B cell (primary cell): ENCODE measurements around the gene PSMD8.

Experiments
- EZH2 ChIP-seq: IDR thresholded peaks from 2 replicates; pipeline ENCODE4 v1.6.1; 2012; ENCODE audit warnings: borderline replicate concordance, low read depth, mild to moderate bottlenecking, moderate library complexity, low read length; ENCODE audit not compliant: insufficient read depth, poor library complexity, severe bottlenecking
- TF ChIP-seq, protein P1 (sequence below): fragments of 200-600 bp; IDR thresholded peaks from one replicate; pipeline ENCODE4 v1.8.0; 2022; ENCODE audit warnings: antibody characterized with exemption, mild to moderate bottlenecking

DNA sequence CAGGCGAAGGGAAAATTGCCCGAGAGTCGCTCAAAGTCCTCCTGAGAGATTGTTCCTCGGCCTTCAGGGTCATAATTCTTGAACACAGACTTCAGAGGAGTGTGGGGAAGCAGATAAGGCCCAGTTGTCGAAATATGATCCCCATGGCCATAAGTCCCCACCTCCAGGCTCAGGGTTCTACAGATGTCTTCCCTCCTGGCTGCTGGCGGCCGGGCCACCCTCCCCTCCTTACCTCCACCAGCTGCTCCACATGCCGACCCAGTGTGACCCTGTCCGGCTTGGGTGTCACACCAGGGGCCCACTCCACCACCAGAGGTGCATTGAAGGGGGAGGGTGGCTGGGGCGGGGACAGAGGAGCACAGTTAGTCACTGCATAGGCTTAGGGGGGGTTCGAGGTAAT, 38.6 kb downstream of the PSMD8 start:
- TF ChIP-seq, protein P1, sequence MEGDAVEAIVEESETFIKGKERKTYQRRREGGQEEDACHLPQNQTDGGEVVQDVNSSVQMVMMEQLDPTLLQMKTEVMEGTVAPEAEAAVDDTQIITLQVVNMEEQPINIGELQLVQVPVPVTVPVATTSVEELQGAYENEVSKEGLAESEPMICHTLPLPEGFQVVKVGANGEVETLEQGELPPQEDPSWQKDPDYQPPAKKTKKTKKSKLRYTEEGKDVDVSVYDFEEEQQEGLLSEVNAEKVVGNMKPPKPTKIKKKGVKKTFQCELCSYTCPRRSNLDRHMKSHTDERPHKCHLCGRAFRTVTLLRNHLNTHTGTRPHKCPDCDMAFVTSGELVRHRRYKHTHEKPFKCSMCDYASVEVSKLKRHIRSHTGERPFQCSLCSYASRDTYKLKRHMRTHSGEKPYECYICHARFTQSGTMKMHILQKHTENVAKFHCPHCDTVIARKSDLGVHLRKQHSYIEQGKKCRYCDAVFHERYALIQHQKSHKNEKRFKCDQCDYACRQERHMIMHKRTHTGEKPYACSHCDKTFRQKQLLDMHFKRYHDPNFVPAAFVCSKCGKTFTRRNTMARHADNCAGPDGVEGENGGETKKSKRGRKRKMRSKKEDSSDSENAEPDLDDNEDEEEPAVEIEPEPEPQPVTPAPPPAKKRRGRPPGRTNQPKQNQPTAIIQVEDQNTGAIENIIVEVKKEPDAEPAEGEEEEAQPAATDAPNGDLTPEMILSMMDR: no peak
- TF ChIP-seq EZH2: no peak
